Ovary (tissue), 9 donors: ENCODE results near the gene CDO1. TPM values are rescaled to one million over a fixed set of nuclear protein-coding genes. Genes with fewer than 3 reads are reported as not detected.

Experiments used
- DNase-seq, 5 donors: peaks; one replicate each; pipeline ENCODE4 v3.0.0-alpha.2; 2019 to 2020
- H3K27ac ChIP-seq, 2 donors: fragments of 200-600 bp; one replicate each; pipeline versions ENCODE4 v1.5.1 to v1.8.0; 2019 to 2022
- H3K27me3 ChIP-seq: fragments of 200-600 bp; one replicate; pipeline ENCODE4 v1.8.0; 2022
- H3K36me3 ChIP-seq: fragments of 200-600 bp; sonication (generic); one replicate; pipeline ENCODE4 v1.5.1; 2019
- H3K4me1 ChIP-seq: one replicate; pipeline ENCODE4 v1.8.1; 2013; ENCODE audit warnings: mild to moderate bottlenecking, moderate library complexity; ENCODE audit not compliant: insufficient read depth
- H3K4me3 ChIP-seq: fragments of 200-600 bp; sonication (generic); one replicate; pipeline ENCODE4 v1.5.1; 2017
- H3K9me3 ChIP-seq, 2 donors: fragments of 200-600 bp in 1 of 2; sonication (generic) in 1 of 2; one replicate each; pipeline versions ENCODE4 v1.5.1 to v1.8.1; 2013 to 2019; ENCODE audit warnings: mild to moderate bottlenecking in 1 of 2, moderate library complexity in 1 of 2
- CTCF ChIP-seq, 3 donors: fragments of 450-650 bp in 2 of 3; fragments of 200-600 bp in 1 of 3; IDR thresholded peaks; one replicate each; pipeline versions ENCODE4 v1.5.1 to v1.8.0; 2016 to 2022; ENCODE audit warnings: antibody characterized with exemption in 3 of 3, mild to moderate bottlenecking in 1 of 3
- EP300 ChIP-seq: sonication (generic); formaldehyde crosslinking; IDR thresholded peaks from one replicate; pipeline ENCODE4 v1.6.1; 2017; ENCODE audit warnings: antibody characterized with exemption
- POLR2A ChIP-seq: fragments of 450-650 bp; IDR thresholded peaks from one replicate; pipeline ENCODE4 v1.6.1; 2017; ENCODE audit warnings: antibody characterized with exemption, mild to moderate bottlenecking, moderate library complexity
- WGBS, 3 donors: extraction: QIAGEN DNeasy Blood & Tissue Kit in 1 of 3; methylation state at CpG; one replicate each; pipeline versions ENCODE4 v1.1.5 to v1.1.7; 2013 to 2017; 5-methylcytosine and 5-hydroxymethylcytosine counted together
- intact Hi-C, 4 donors: fragments of 100-400 bp; cut with DNase I; formaldehyde crosslinking; loops; one replicate each; pipeline versions ENCODE4 v1.11.0 to v1.15.1; 2022 to 2023
- polyA plus RNA-seq, 2 donors: library from polyadenylated mRNA; stranded (reverse); fragments of 200-250 nt in 1 of 2; fragments of 350-450 nt in 1 of 2; fragmentation: Illumina TruSeq in 1 of 2; extraction: RNeasy Lipid Tissue Mini Kit (QIAGEN cat#74804) in 1 of 2; gene quantifications; one replicate each; pipeline ENCODE4 v1.2.3, GENCODE V29; 2013 to 2014
- small RNA-seq: library from RNA; depleted of rRNA; stranded (forward); fragments of <200 nt; gene quantifications from one replicate; pipeline ENCODE3, GENCODE V24; 2016
- total RNA-seq, 7 donors: library from RNA; depleted of rRNA in 2 of 7; stranded (reverse); fragments of >200 nt in 2 of 7; fragmentation: NEBNext Ultra II Directional in 3 of 7; extraction: Animal tissue kit (Norgen Biotek cat#: 25700) in 3 of 7; gene quantifications; one replicate each; pipeline versions ENCODE4 v1.1.0 to v1.2.4, GENCODE V29; 2016 to 2023
- donor health status: DM: no; HTN: no; CAD: no; lungs with moderate emphysema.
- donor health status: DM: no; HTN: no; CAD: no.
- donor health status: Bipolar disorder and iron deficiency.
- donor health status: DM: yes; HTN: yes; CAD: no.
- donor health status: DM: no; HTN: no; CAD: no.
- donor health status: DM: yes; HTN: yes; CAD: no.

The CDO1 gene
- total and polyA plus RNA-seq, 9 donors, result 9.2 to 36.7 (median 16.6) TPM

GRCh38 chr5:115767424-115767823, 49.0 kb downstream of the CDO1 start:
- 88 to 94% (median 94%) methylated on average over 3 of the region's 3 CpGs for WGBS, 3 donors
- no peaks in the 10 kb centered on the region for H3K9me3 ChIP-seq
- no peak overlapping the region for H3K4me3 ChIP-seq
- H3K27ac ChIP-seq, result no peak overlapping the region
- no peaks in the 10 kb centered on the region for H3K27me3 ChIP-seq
- no peak for DNase-seq
- no peak for TF ChIP-seq CTCF (IDR thresholded peaks at IDR 0.05)
- no peak for TF ChIP-seq EP300
- TF ChIP-seq POLR2A, result no peak
- H3K4me1 ChIP-seq, result no peaks in the 10 kb centered on the region
- H3K36me3 ChIP-seq, result no peaks in the 10 kb centered on the region
- intact Hi-C loops, result no loop called here

GRCh38 chr5:115766608-115767007, 49.9 kb downstream of the CDO1 start:
- no peak overlapping the region for H3K4me3 ChIP-seq

GRCh38 chr5:115758356-115758755, 58.1 kb downstream of the CDO1 start:
- intact Hi-C loops, result no loop called here
- WGBS, 3 donors, result 79 to 86% (median 84%) methylated on average over 5 of the region's 5 CpGs
- Histone ChIP-seq H3K27ac (no peak overlapping the region), H3K36me3 (no peaks in the 10 kb centered on the region), H3K9me3 (no peaks in the 10 kb centered on the region), H3K4me3 (no peak overlapping the region), H3K27me3 (no peaks in the 10 kb centered on the region), H3K4me1 (no peaks in the 10 kb centered on the region)
- TF ChIP-seq CTCF (IDR thresholded peaks at IDR 0.05) (no peak), POLR2A (no peak), EP300 (no peak)
- DNase-seq, result no peak

More at GRCh38 chr5:115766608-115767007, 49.9 kb downstream of the CDO1 start:
- Histone ChIP-seq H3K36me3 (no peaks in the 10 kb centered on the region), H3K4me1 (no peaks in the 10 kb centered on the region), H3K9me3 (no peaks in the 10 kb centered on the region), H3K27me3 (no peaks in the 10 kb centered on the region), H3K27ac (no peak overlapping the region)
- no peak for DNase-seq
- TF ChIP-seq EP300 (no peak), CTCF (IDR thresholded peaks at IDR 0.05) (no peak), POLR2A (no peak)
- intact Hi-C loops, result no loop called here
- 62 to 82% (median 78%) methylated on average over 1 of the region's 1 CpG for WGBS, 3 donors

- intact Hi-C loops, result no loop called here
- DNase-seq, result no peak
- H3K27ac ChIP-seq, result no peak overlapping the region
- no peak overlapping the region for H3K4me3 ChIP-seq
- H3K4me1 ChIP-seq, result no peaks in the 10 kb centered on the region
- no peaks in the 10 kb centered on the region for H3K27me3 ChIP-seq
- no peaks in the 10 kb centered on the region for H3K36me3 ChIP-seq
- WGBS, 3 donors, result 34 to 62% (median 62%) methylated on average over 1 of the region's 1 CpG
- H3K9me3 ChIP-seq, result no peaks in the 10 kb centered on the region
- no peak for TF ChIP-seq CTCF (IDR thresholded peaks at IDR 0.05)
- TF ChIP-seq POLR2A, result no peak
These were observed 60.8 kb downstream of the CDO1 start for GRCh38 chr5:115755675-115756074.

Small RNA genes lying within 50 kb of the gene (small RNA-seq; reads per million reads assigned to genes)
- gene RNU2-49P, result not detected

Other genes starting within 250 kb of the CDO1 start
- gene TICAM2, start 214.2 kb downstream of the CDO1 start, total RNA-seq, result 1 to 10 TPM; 1.0 to 6.4 (median 4.9) TPM
- 1 to 10 TPM; 2.2 to 3.1 TPM for gene TICAM2, start 214.2 kb downstream of the CDO1 start, polyA plus RNA-seq
- 10 to 100 TPM; 59.3 to 84.2 (median 69.9) TPM for gene TMED7, start 190.6 kb downstream of the CDO1 start, total RNA-seq
- gene TMED7, start 190.6 kb downstream of the CDO1 start, polyA plus RNA-seq, result 10 to 100 TPM; 28.0 to 46.6 TPM
- gene ATG12, start 24.9 kb upstream of the CDO1 start, total RNA-seq, result 10 to 100 TPM; 29.4 to 49.4 (median 33.8) TPM
- gene ATG12, start 24.9 kb upstream of the CDO1 start, polyA plus RNA-seq, result 10 to 100 TPM; 32.4 to 39.2 TPM
- gene AP3S1, start 25.3 kb upstream of the CDO1 start, total RNA-seq, result 10 to 100 TPM; 49.6 to 97.3 (median 83.7) TPM
- 100 to 1,000 TPM in 1 of 2 donors, 10 to 100 TPM in 1; 87.2 to 176 TPM for gene AP3S1, start 25.3 kb upstream of the CDO1 start, polyA plus RNA-seq
- 1 to 10 TPM in 6 of 7 donors, under 1 TPM in 1; 0.53 to 5.6 (median 1.4) TPM for gene LVRN, start 145.8 kb upstream of the CDO1 start, total RNA-seq
- 1 to 10 TPM; 1.6 to 2.7 TPM for gene LVRN, start 145.8 kb upstream of the CDO1 start, polyA plus RNA-seq
- not detected for gene ARL14EPL, start 215.8 kb upstream of the CDO1 start, total RNA-seq
- gene ARL14EPL, start 215.8 kb upstream of the CDO1 start, polyA plus RNA-seq, result under 1 TPM in 1 of 2 donors, not detected in 1; 0.88 TPM